ENCODE measurements around the gene OR10A3. TPM values are rescaled to one million over a fixed set of nuclear protein-coding genes. Genes with fewer than 3 reads are reported as not detected.
A peak's percentile ranks its signal among the peaks of the same experiment; 100 is the strongest.

The OR10A3 gene
- total and polyA plus RNA-seq, 2 donors from 2014 or later = not detected

DNA sequence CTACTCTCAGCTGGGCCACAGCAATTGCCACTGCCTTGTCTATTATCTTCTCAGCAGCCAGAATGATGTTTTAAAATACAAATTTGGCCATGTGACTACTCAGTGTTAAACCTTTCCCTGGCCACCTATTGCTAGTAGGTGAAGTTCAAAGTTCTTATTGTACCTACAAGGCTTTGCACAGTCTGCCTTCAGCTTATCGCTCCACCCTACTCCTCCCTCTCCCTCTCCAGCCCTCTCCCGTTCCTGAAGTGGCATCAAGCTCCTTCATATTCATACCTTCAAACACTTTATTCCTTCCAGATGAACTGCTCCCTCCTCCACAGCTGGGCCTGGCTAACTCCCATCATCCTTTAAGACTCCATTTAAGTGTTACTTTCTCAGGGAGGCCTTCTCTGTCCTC is 47.7 kb downstream of the OR10A3 start:
- Histone ChIP-seq H3K4me3 (ENCODE audit: low read length in 3 of 3) (no peak overlapping the region), H3K9ac (ENCODE audit: low read length in 3 of 3) (no peak overlapping the region), H3K27me3 (ENCODE audit: control insufficient read depth, insufficient read depth, low read length) (no peaks in the 10 kb centered on the region), H3K9me3 (ENCODE audit: control insufficient read depth in 2 of 3, insufficient read depth in 1 of 3, low read length in 3 of 3) (no peaks in the 10 kb centered on the region), H3K4me1 (ENCODE audit: control insufficient read depth in 2 of 3, insufficient read depth in 2 of 3, low read depth in 1 of 3, low read length in 3 of 3) (peaks cover 0 to 18% (median 5%) of the 10 kb centered on the region in 3 donors), H3K27ac (ENCODE audit: low read depth in 2 of 2, low read length in 2 of 2) (peak overlapping the region in 1 of 2 donors; percentile 33), H3K36me3 (ENCODE audit: control insufficient read depth in 2 of 3, insufficient read depth in 3 of 3, low read length in 3 of 3) (no peaks in the 10 kb centered on the region)
- FAIRE-seq (no peak), DNase-seq (no peak)
- TF ChIP-seq, protein P1, sequence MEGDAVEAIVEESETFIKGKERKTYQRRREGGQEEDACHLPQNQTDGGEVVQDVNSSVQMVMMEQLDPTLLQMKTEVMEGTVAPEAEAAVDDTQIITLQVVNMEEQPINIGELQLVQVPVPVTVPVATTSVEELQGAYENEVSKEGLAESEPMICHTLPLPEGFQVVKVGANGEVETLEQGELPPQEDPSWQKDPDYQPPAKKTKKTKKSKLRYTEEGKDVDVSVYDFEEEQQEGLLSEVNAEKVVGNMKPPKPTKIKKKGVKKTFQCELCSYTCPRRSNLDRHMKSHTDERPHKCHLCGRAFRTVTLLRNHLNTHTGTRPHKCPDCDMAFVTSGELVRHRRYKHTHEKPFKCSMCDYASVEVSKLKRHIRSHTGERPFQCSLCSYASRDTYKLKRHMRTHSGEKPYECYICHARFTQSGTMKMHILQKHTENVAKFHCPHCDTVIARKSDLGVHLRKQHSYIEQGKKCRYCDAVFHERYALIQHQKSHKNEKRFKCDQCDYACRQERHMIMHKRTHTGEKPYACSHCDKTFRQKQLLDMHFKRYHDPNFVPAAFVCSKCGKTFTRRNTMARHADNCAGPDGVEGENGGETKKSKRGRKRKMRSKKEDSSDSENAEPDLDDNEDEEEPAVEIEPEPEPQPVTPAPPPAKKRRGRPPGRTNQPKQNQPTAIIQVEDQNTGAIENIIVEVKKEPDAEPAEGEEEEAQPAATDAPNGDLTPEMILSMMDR (IDR thresholded peaks at IDR 0.05; ENCODE audit: borderline replicate concordance, extremely low read depth, insufficient read depth) = no peak
- intact Hi-C loops (cut with DNase I) = loop anchor here (10.0 kb wide), 1 partner anchor 91 kb away; the partner anchor contains the start of gene EIF3F

- intact Hi-C loops (cut with DNase I) = loop anchor here (10.0 kb wide), 1 partner anchor 92 kb away; the partner anchor contains the start of gene EIF3F
- peak overlapping the region in 1 of 2 donors; percentile 33 for H3K27ac ChIP-seq (ENCODE audit: low read depth in 2 of 2, low read length in 2 of 2)
Measured at GRCh38 chr11:7892840-7893254, 48.7 kb downstream of the OR10A3 start.

GRCh38 chr11:7892059-7892699 is 49.3 kb downstream of the OR10A3 start:
- Histone ChIP-seq H3K27me3 (ENCODE audit: control insufficient read depth, insufficient read depth, low read length) (no peaks in the 10 kb centered on the region), H3K27ac (ENCODE audit: low read depth in 2 of 2, low read length in 2 of 2) (no peak overlapping the region), H3K4me1 (ENCODE audit: control insufficient read depth in 2 of 3, insufficient read depth in 2 of 3, low read depth in 1 of 3, low read length in 3 of 3) (peaks cover 0 to 18% (median 5%) of the 10 kb centered on the region in 3 donors), H3K4me3 (ENCODE audit: low read length in 3 of 3) (no peak overlapping the region), H3K36me3 (ENCODE audit: control insufficient read depth in 2 of 3, insufficient read depth in 3 of 3, low read length in 3 of 3) (no peaks in the 10 kb centered on the region), H3K9ac (ENCODE audit: low read length in 3 of 3) (no peak overlapping the region), H3K9me3 (ENCODE audit: control insufficient read depth in 2 of 3, insufficient read depth in 1 of 3, low read length in 3 of 3) (no peaks in the 10 kb centered on the region)
- TF ChIP-seq, protein P1 (IDR thresholded peaks at IDR 0.05; ENCODE audit: borderline replicate concordance, extremely low read depth, insufficient read depth) = no peak
- intact Hi-C loops (cut with DNase I) = loop anchor here (10.0 kb wide), 1 partner anchor 93 kb away; the partner anchor contains the start of gene EIF3F
- no peak for DNase-seq
- FAIRE-seq = no peak

More at GRCh38 chr11:7892840-7893254, 48.7 kb downstream of the OR10A3 start:
- peak in 2 of 5 donors; percentile 73 to 75 for DNase-seq
- no peaks in the 10 kb centered on the region for H3K9me3 ChIP-seq (ENCODE audit: control insufficient read depth in 2 of 3, insufficient read depth in 1 of 3, low read length in 3 of 3)
- no peaks in the 10 kb centered on the region for H3K36me3 ChIP-seq (ENCODE audit: control insufficient read depth in 2 of 3, insufficient read depth in 3 of 3, low read length in 3 of 3)
- H3K27me3 ChIP-seq (ENCODE audit: control insufficient read depth, insufficient read depth, low read length) = no peaks in the 10 kb centered on the region
- FAIRE-seq = peak; percentile 53
- TF ChIP-seq, protein P1 (IDR thresholded peaks at IDR 0.05; ENCODE audit: borderline replicate concordance, extremely low read depth, insufficient read depth) = peak; percentile 79
- no peak overlapping the region for H3K4me3 ChIP-seq (ENCODE audit: low read length in 3 of 3)
- peak overlapping the region in 1 of 3 donors; percentile 20 for H3K9ac ChIP-seq (ENCODE audit: low read length in 3 of 3)
- peaks cover 0 to 18% (median 5%) of the 10 kb centered on the region in 3 donors for H3K4me1 ChIP-seq (ENCODE audit: control insufficient read depth in 2 of 3, insufficient read depth in 2 of 3, low read depth in 1 of 3, low read length in 3 of 3)

Measured in kidney (tissue), 14 donors.